Endothelial cell of umbilical vein (primary cell): ENCODE measurements around the gene ACTA2. TPM values are rescaled to one million over a fixed set of nuclear protein-coding genes. Genes with fewer than 3 reads are reported as not detected.

ENCODE experiments used
- BruUV-seq: library from RNA; stranded (reverse); fragments of 400-500 nt; replicated peaks from 2 replicates; lab custom pipeline; 2021; lab: Mats Ljungman, UMichigan
- CTCF ChIA-PET: fragments of 300-600, 350-600 bp; sonication (Branson Sonifier 250); formaldehyde crosslinking; loops from one replicate; lab custom pipeline; 2021; ENCODE audit warnings: antibody characterized with exemption, inconsistent platforms; lab: Charles Lee
- POLR2A ChIA-PET: fragments of 300-600, 350-600 bp; sonication (Branson Sonifier 250); formaldehyde crosslinking; loops from one replicate; lab custom pipeline; 2021; ENCODE audit warnings: antibody characterized with exemption, inconsistent platforms; lab: Charles Lee
- DNase-seq: peaks from one replicate; pipeline ENCODE4 v3.0.0-alpha.2; 2011; ENCODE audit warnings: low read depth, low spot score
- FAIRE-seq: peaks from 2 replicates; lab custom pipeline; 2011; peaks lifted over from hg19 to GRCh38; lab: Jason Lieb, UNC
- H2AFZ ChIP-seq: 2 replicates; pipeline ENCODE4 v1.6.0; 2012; ENCODE audit warnings: low read depth, low read length, control low read depth, inconsistent platforms
- H3K27ac ChIP-seq: 2 replicates; pipeline ENCODE4 v1.5.1; 2011; ENCODE audit warnings: low read depth, mild to moderate bottlenecking, control low read depth, low read length, moderate library complexity; ENCODE audit not compliant: insufficient read depth
- H3K27me3 ChIP-seq, 2 experiments: 2 replicates each; pipeline versions ENCODE4 v1.6.0 to v1.6.1; 2011; ENCODE audit warnings: low read length in 2 of 2, mixed read lengths in 1 of 2; ENCODE audit not compliant: control insufficient read depth in 2 of 2, insufficient read depth in 2 of 2
- H3K36me3 ChIP-seq, 2 experiments: 2 replicates in 1 of 2; 3 replicates in 1 of 2; pipeline ENCODE4 v1.5.1; 2011; ENCODE audit warnings: low read length in 2 of 2, mild to moderate bottlenecking in 1 of 2, moderate library complexity in 1 of 2; ENCODE audit not compliant: control insufficient read depth in 2 of 2, insufficient read depth in 2 of 2; ENCODE audit errors: extremely low read depth in 1 of 2
- H3K4me1 ChIP-seq: 3 replicates; pipeline ENCODE4 v1.5.1; 2011; ENCODE audit warnings: mild to moderate bottlenecking, low read length; ENCODE audit not compliant: control insufficient read depth, insufficient read depth; ENCODE audit errors: extremely low read depth
- H3K4me2 ChIP-seq: 2 replicates; pipeline ENCODE4 v1.6.1; 2011; ENCODE audit warnings: low read length, control low read depth, mixed read lengths; ENCODE audit not compliant: insufficient read depth
- H3K4me3 ChIP-seq, 3 experiments: fragments of 200-600 bp in 1 of 3; sonication (generic), shearing (Covaris generic) in 1 of 3; replicated peaks in 1 of 3; 2 replicates each; pipeline ENCODE4 v1.5.1; 2011 to 2016; ENCODE audit warnings: control low read depth in 3 of 3, low read length in 3 of 3, mild to moderate bottlenecking in 2 of 3, inconsistent platforms in 1 of 3, low read depth in 1 of 3, moderate library complexity in 1 of 3; ENCODE audit not compliant: insufficient read depth in 1 of 3
- H3K79me2 ChIP-seq: 2 replicates; pipeline ENCODE4 v1.6.0; 2012; ENCODE audit warnings: low read length, inconsistent platforms; ENCODE audit not compliant: control insufficient read depth, insufficient read depth
- H3K9ac ChIP-seq: replicated peaks from 2 replicates; pipeline ENCODE3; 2011; ENCODE audit warnings: low read length, control low read depth; ENCODE audit not compliant: insufficient read depth; ENCODE audit errors: extremely low read depth
- H3K9me1 ChIP-seq: replicated peaks from 3 replicates; pipeline ENCODE4 v1.6.0; 2011; ENCODE audit warnings: mild to moderate bottlenecking, low read length; ENCODE audit not compliant: control insufficient read depth, insufficient read depth; ENCODE audit errors: extremely low read depth
- H3K9me3 ChIP-seq: replicated peaks from 2 replicates; pipeline ENCODE4 v1.5.1; 2012; ENCODE audit warnings: low read length, inconsistent platforms; ENCODE audit not compliant: control insufficient read depth, insufficient read depth
- H4K20me1 ChIP-seq: replicated peaks from 2 replicates; pipeline ENCODE3; 2011; ENCODE audit warnings: mild to moderate bottlenecking, low read length; ENCODE audit not compliant: control insufficient read depth, insufficient read depth; ENCODE audit errors: extremely low read depth
- EZH2 ChIP-seq: IDR thresholded peaks from 2 replicates; pipeline ENCODE4 v1.6.1; 2012; ENCODE audit warnings: borderline replicate concordance, low read depth, mild to moderate bottlenecking, moderate library complexity, low read length, inconsistent platforms; ENCODE audit not compliant: severe bottlenecking
- FOS ChIP-seq: IDR thresholded peaks from 2 replicates; pipeline ENCODE4 v1.6.1; 2011; ENCODE audit warnings: mild to moderate bottlenecking, low read length, moderate library complexity, borderline replicate concordance; ENCODE audit not compliant: insufficient read depth
- GATA2 ChIP-seq: IDR thresholded peaks from 2 replicates; pipeline ENCODE4 v1.7.0; 2011; ENCODE audit warnings: low read depth, mild to moderate bottlenecking, moderate library complexity, mixed read lengths, low read length; ENCODE audit not compliant: insufficient read length, insufficient read depth
- JUN ChIP-seq: IDR thresholded peaks from 2 replicates; pipeline ENCODE4 v1.6.1; 2011; ENCODE audit warnings: borderline replicate concordance, low read depth; ENCODE audit not compliant: insufficient read length, insufficient read depth
- MYC ChIP-seq: IDR thresholded peaks from one replicate; pipeline ENCODE4 v1.6.1; 2011; ENCODE audit warnings: mild to moderate bottlenecking, low read depth, low read length
- POLR2A ChIP-seq: IDR thresholded peaks from 2 replicates; pipeline ENCODE4 v1.6.1; 2012; ENCODE audit warnings: low read depth, mild to moderate bottlenecking, control low read depth, low read length
- POLR2AphosphoS5 ChIP-seq: IDR thresholded peaks from 2 replicates; pipeline ENCODE4 v1.6.1; 2012; ENCODE audit warnings: low read depth, mild to moderate bottlenecking, control low read depth, low read length, moderate library complexity; ENCODE audit not compliant: insufficient read depth
- dilution Hi-C: fragments of 300-500 bp; cut with MboI; formaldehyde crosslinking; loops from one replicate; pipeline ENCODE4 v1.15.0; 2019; ENCODE audit warnings: low sequenced_read_pairs; ENCODE audit not compliant: extremely low pct_ligation_motif_present
- intact Hi-C: fragments of 100-400 bp; cut with micrococcal nuclease; formaldehyde crosslinking; loops from one replicate; pipeline ENCODE4 v1.10.0; 2022
- polyA plus RNA-seq, 4 experiments: library from polyadenylated mRNA; depleted of rRNA in 3 of 4; stranded (reverse) in 3 of 4; unstranded in 1 of 4; fragments of >200 nt; gene quantifications; 2 replicates each; pipeline versions ENCODE4 v1.2.1 to v1.2.3, GENCODE V29; 2011 to 2012; ENCODE audit warnings: missing spikeins in 1 of 4
- total RNA-seq: library from RNA; stranded (reverse); gene quantifications from 2 replicates; pipeline ENCODE4 v1.2.3, GENCODE V29; 2021
- TF ChIP-seq, protein P1 (sequence below): IDR thresholded peaks from 2 replicates; pipeline ENCODE4 v1.6.1; 2011; ENCODE audit not compliant: insufficient read depth, insufficient read length
- TF ChIP-seq, protein P2 (sequence below), 2 donors: IDR thresholded peaks; 1 replicate in 1 of 2; 2 replicates in 1 of 2; pipeline ENCODE4 v1.5.1; 2011; ENCODE audit warnings: low read length in 2 of 2, mild to moderate bottlenecking in 2 of 2, moderate library complexity in 2 of 2, control low read depth in 1 of 2, inconsistent platforms in 1 of 2, low read depth in 1 of 2; ENCODE audit not compliant: insufficient read depth in 1 of 2; ENCODE audit errors: extremely low read depth in 1 of 2

The ACTA2 gene
- total and polyA plus RNA-seq, 2 donors (not counting 3 experiments of a cell fraction or from before 2014, with no cell fraction given) = 6.3 to 9.7 TPM

DNA sequence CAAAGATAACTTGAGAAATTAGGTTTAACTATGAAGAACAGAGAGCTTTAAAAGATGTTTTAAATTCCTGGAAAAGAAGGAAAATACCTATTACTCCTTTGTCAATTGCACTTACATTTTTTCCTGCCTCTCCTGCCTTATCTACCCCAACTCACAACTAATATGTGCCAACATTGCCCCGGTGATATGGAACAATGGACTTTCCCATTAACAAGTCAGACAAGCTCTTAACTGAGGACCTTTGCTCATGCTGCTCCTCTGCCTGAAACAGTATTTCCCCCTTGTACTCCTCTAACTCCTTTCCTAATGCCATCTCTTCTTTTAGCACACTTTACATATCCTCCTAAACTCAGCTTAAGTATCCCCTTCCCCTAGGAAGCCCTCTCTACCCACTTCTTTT is 4.8 kb upstream of the ACTA2 start:
- dilution Hi-C loops (no loop called here), intact Hi-C loops (no loop called here)
- Histone ChIP-seq H3K4me1 (no peaks in the 10 kb centered on the region), H2AFZ (no peak overlapping the region), H3K27ac (no peak overlapping the region), H3K4me2 (no peak overlapping the region), H3K9ac (no peak overlapping the region), H3K4me3 (no peak overlapping the region), H3K27me3 (peaks cover 30 to 43% of the 10 kb centered on the region in 2 experiments), H3K79me2 (no peaks in the 10 kb centered on the region), H3K36me3 (no peaks in the 10 kb centered on the region), H3K9me1 (no peaks in the 10 kb centered on the region), H4K20me1 (no peaks in the 10 kb centered on the region), H3K9me3 (no peaks in the 10 kb centered on the region)
- CTCF ChIA-PET = interaction anchor here (0.6 kb wide), 1 partner anchor 121 kb away, joined by 3 read pairs; no protein-coding TSS in a partner anchor
- no peak for FAIRE-seq
- TF ChIP-seq GATA2 (no peak), JUN (no peak), FOS (no peak), EZH2 (no peak), MYC (no peak), POLR2AphosphoS5 (no peak), POLR2A (no peak)
- TF ChIP-seq, protein P1, sequence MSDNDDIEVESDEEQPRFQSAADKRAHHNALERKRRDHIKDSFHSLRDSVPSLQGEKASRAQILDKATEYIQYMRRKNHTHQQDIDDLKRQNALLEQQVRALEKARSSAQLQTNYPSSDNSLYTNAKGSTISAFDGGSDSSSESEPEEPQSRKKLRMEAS = no peak
- TF ChIP-seq, protein P2, sequence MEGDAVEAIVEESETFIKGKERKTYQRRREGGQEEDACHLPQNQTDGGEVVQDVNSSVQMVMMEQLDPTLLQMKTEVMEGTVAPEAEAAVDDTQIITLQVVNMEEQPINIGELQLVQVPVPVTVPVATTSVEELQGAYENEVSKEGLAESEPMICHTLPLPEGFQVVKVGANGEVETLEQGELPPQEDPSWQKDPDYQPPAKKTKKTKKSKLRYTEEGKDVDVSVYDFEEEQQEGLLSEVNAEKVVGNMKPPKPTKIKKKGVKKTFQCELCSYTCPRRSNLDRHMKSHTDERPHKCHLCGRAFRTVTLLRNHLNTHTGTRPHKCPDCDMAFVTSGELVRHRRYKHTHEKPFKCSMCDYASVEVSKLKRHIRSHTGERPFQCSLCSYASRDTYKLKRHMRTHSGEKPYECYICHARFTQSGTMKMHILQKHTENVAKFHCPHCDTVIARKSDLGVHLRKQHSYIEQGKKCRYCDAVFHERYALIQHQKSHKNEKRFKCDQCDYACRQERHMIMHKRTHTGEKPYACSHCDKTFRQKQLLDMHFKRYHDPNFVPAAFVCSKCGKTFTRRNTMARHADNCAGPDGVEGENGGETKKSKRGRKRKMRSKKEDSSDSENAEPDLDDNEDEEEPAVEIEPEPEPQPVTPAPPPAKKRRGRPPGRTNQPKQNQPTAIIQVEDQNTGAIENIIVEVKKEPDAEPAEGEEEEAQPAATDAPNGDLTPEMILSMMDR (IDR thresholded peaks at IDR 0.05; ENCODE audit: extremely low read depth in 1 of 2, insufficient read depth in 1 of 2, low read depth in 1 of 2, low read length in 2 of 2) = no peak
- POLR2A ChIA-PET = no interaction called here
- BruUV-seq = no TSS peak
- no peak for DNase-seq
